GM12873 (cell line): ENCODE measurements around the gene TTC12.

Source experiments
- CTCF ChIP-seq: IDR thresholded peaks from 2 replicates; pipeline ENCODE4 v1.5.1; 2012; ENCODE audit warnings: low read depth, mild to moderate bottlenecking, moderate library complexity, low read length, control low read depth; ENCODE audit not compliant: insufficient read depth; ENCODE audit errors: missing control alignments

Gene TTC12

GRCh38 chr11:113369411-113369810 lies 55.0 kb downstream of the TTC12 start:
- no peak for TF ChIP-seq CTCF

GRCh38 chr11:113370634-113371033 lies 56.3 kb downstream of the TTC12 start:
- no peak for TF ChIP-seq CTCF

GRCh38 chr11:113372309-113372708 lies 57.9 kb downstream of the TTC12 start:
- no peak for TF ChIP-seq CTCF

- TF ChIP-seq CTCF: no peak
Measured at GRCh38 chr11:113373306-113373705, 58.9 kb downstream of the TTC12 start.

GRCh38 chr11:113373981-113374560 lies 59.7 kb downstream of the TTC12 start:
- TF ChIP-seq CTCF: no peak

GRCh38 chr11:113375402-113375801 lies 61.0 kb downstream of the TTC12 start:
- no peak for TF ChIP-seq CTCF

- TF ChIP-seq CTCF: no peak
Measured at GRCh38 chr11:113376156-113376555, 61.8 kb downstream of the TTC12 start.
